Fibroblast of lung (primary cell): ENCODE measurements around the gene CISH. TPM values are rescaled to one million over a fixed set of nuclear protein-coding genes. Genes with fewer than 3 reads are reported as not detected.

Experiments used
- DNase-seq, 2 donors: peaks; one replicate each; pipeline versions ENCODE4 v3.0.0 to v3.0.0-alpha.2; 2010; ENCODE audit warnings: low read depth in 2 of 2
- H2AFZ ChIP-seq: 2 replicates; pipeline ENCODE4 v1.5.1; 2012; ENCODE audit warnings: low read length, control low read depth, inconsistent platforms
- H3K27ac ChIP-seq: 2 replicates; pipeline ENCODE4 v1.5.1; 2011; ENCODE audit warnings: low read length, control low read depth; ENCODE audit not compliant: insufficient read depth
- H3K27me3 ChIP-seq: 2 replicates; pipeline ENCODE4 v1.5.1; 2011; ENCODE audit warnings: mild to moderate bottlenecking, low read length; ENCODE audit not compliant: control insufficient read depth, insufficient read depth
- H3K36me3 ChIP-seq: 2 replicates; pipeline ENCODE4 v1.5.1; 2011; ENCODE audit warnings: low read length; ENCODE audit not compliant: control insufficient read depth, insufficient read depth
- H3K4me1 ChIP-seq: 2 replicates; pipeline ENCODE4 v1.5.1; 2011; ENCODE audit warnings: low read length; ENCODE audit not compliant: control insufficient read depth, insufficient read depth; ENCODE audit errors: extremely low read depth
- H3K4me2 ChIP-seq: 2 replicates; pipeline ENCODE4 v1.5.1; 2011; ENCODE audit warnings: low read length, control low read depth; ENCODE audit not compliant: insufficient read depth; ENCODE audit errors: extremely low read depth
- H3K4me3 ChIP-seq, 4 experiments: fragments of 200-600 bp in 1 of 4; sonication (generic) in 1 of 4; replicated peaks in 1 of 4; 2 replicates each; pipeline ENCODE4 v1.5.1; 2011 to 2016; ENCODE audit warnings: low read length in 4 of 4, low read depth in 3 of 4, mild to moderate bottlenecking in 3 of 4, control low read depth in 2 of 4, inconsistent platforms in 1 of 4, mixed read lengths in 1 of 4; ENCODE audit not compliant: insufficient read depth in 1 of 4; ENCODE audit errors: control extremely low read depth in 1 of 4
- H3K79me2 ChIP-seq: 2 replicates; pipeline ENCODE4 v1.5.1; 2012; ENCODE audit warnings: mild to moderate bottlenecking, low read length, inconsistent platforms; ENCODE audit not compliant: control insufficient read depth, insufficient read depth
- H3K9ac ChIP-seq: 2 replicates; pipeline ENCODE4 v1.5.1; 2011; ENCODE audit warnings: mild to moderate bottlenecking, low read length, control low read depth; ENCODE audit not compliant: insufficient read depth
- H3K9me3 ChIP-seq: 2 replicates; pipeline ENCODE4 v1.5.1; 2012; ENCODE audit warnings: low read depth, low read length; ENCODE audit not compliant: control insufficient read depth, insufficient read depth
- H4K20me1 ChIP-seq: 2 replicates; pipeline ENCODE4 v1.5.1; 2011; ENCODE audit warnings: low read length; ENCODE audit not compliant: control insufficient read depth, insufficient read depth; ENCODE audit errors: extremely low read depth
- CTCF ChIP-seq, 2 donors: IDR thresholded peaks in 1 of 2; conservative IDR thresholded peaks in 1 of 2; 1 replicate in 1 of 2; 2 replicates in 1 of 2; pipeline ENCODE4 v1.5.1; 2011 to 2012; ENCODE audit warnings: low read length in 2 of 2, control low read depth in 1 of 2, inconsistent platforms in 1 of 2, low read depth in 1 of 2, mild to moderate bottlenecking in 1 of 2
- EZH2 ChIP-seq: IDR thresholded peaks from 2 replicates; pipeline ENCODE4 v1.5.1; 2012; ENCODE audit warnings: low read length, control low read depth, mild to moderate bottlenecking; ENCODE audit errors: missing control alignments
- polyA plus RNA-seq, 2 donors: library from polyadenylated mRNA; depleted of rRNA in 1 of 2; stranded (reverse) in 1 of 2; unstranded in 1 of 2; fragments of >200 nt; gene quantifications; 2 replicates each; pipeline ENCODE4 v1.2.1, GENCODE V29; 2011 to 2012; ENCODE audit warnings: missing spikeins in 1 of 2
- total RNA-seq: library from RNA; depleted of rRNA; stranded (reverse); fragments of >200 nt; gene quantifications from 2 replicates; pipeline ENCODE4 v1.2.1, GENCODE V29; 2014

CISH gene
- total and polyA plus RNA-seq, 2 donors (not counting 1 experiment from before 2014, with no cell fraction given): 0.99 to 1.9 TPM

- Histone ChIP-seq H4K20me1 (no peaks in the 10 kb centered on the region), H3K27ac (no peak overlapping the region)
- DNase-seq: no peak
These were observed 46.8 kb upstream of the CISH start for GRCh38 chr3:50658416-50658815.

GRCh38 chr3:50657816-50658215 lies 46.2 kb upstream of the CISH start:
- H4K20me1 ChIP-seq: no peaks in the 10 kb centered on the region
- no peak overlapping the region for H2AFZ ChIP-seq
- no peak overlapping the region for H3K9ac ChIP-seq
- TF ChIP-seq EZH2: no peak
- TF ChIP-seq CTCF (conservative IDR thresholded peaks at IDR 0.05 in 1 of 2, IDR thresholded peaks at IDR 0.05 in 1 of 2; ENCODE audit: low read depth in 1 of 2, low read length in 2 of 2): no peak
- no peaks in the 10 kb centered on the region for H3K27me3 ChIP-seq
- H3K9me3 ChIP-seq: no peaks in the 10 kb centered on the region
- DNase-seq: no peak
- no peaks in the 10 kb centered on the region for H3K4me1 ChIP-seq
- H3K27ac ChIP-seq: no peak overlapping the region
- no peak overlapping the region for H3K4me2 ChIP-seq
- H3K79me2 ChIP-seq: no peaks in the 10 kb centered on the region
- no peak overlapping the region for H3K4me3 ChIP-seq
- H3K36me3 ChIP-seq: no peaks in the 10 kb centered on the region

More at GRCh38 chr3:50658416-50658815, 46.8 kb upstream of the CISH start:
- TF ChIP-seq CTCF (conservative IDR thresholded peaks at IDR 0.05 in 1 of 2, IDR thresholded peaks at IDR 0.05 in 1 of 2; ENCODE audit: low read depth in 1 of 2, low read length in 2 of 2) (no peak), EZH2 (no peak)
- H3K4me2 ChIP-seq: no peak overlapping the region
- no peaks in the 10 kb centered on the region for H3K9me3 ChIP-seq
- no peaks in the 10 kb centered on the region for H3K27me3 ChIP-seq
- no peaks in the 10 kb centered on the region for H3K79me2 ChIP-seq
- no peak overlapping the region for H2AFZ ChIP-seq
- H3K4me1 ChIP-seq: no peaks in the 10 kb centered on the region
- no peak overlapping the region for H3K9ac ChIP-seq
- no peak overlapping the region for H3K4me3 ChIP-seq
- H3K36me3 ChIP-seq: no peaks in the 10 kb centered on the region

GRCh38 chr3:50657407-50657806 lies 45.8 kb upstream of the CISH start:
- no peak overlapping the region for H2AFZ ChIP-seq
- no peaks in the 10 kb centered on the region for H3K9me3 ChIP-seq
- H3K4me3 ChIP-seq: no peak overlapping the region
- no peaks in the 10 kb centered on the region for H3K79me2 ChIP-seq
- TF ChIP-seq EZH2: no peak
- TF ChIP-seq CTCF (conservative IDR thresholded peaks at IDR 0.05 in 1 of 2, IDR thresholded peaks at IDR 0.05 in 1 of 2; ENCODE audit: low read depth in 1 of 2, low read length in 2 of 2): no peak
- DNase-seq: no peak
- no peaks in the 10 kb centered on the region for H4K20me1 ChIP-seq
- no peaks in the 10 kb centered on the region for H3K4me1 ChIP-seq
- no peaks in the 10 kb centered on the region for H3K27me3 ChIP-seq
- H3K36me3 ChIP-seq: no peaks in the 10 kb centered on the region
- H3K4me2 ChIP-seq: no peak overlapping the region
- H3K9ac ChIP-seq: no peak overlapping the region
- no peak overlapping the region for H3K27ac ChIP-seq
